Thoracic aorta (tissue), 2 donors: ENCODE results near the gene ZIM2. TPM values are rescaled to one million over a fixed set of nuclear protein-coding genes. Genes with fewer than 3 reads are reported as not detected.
A peak's percentile ranks its signal among the peaks of the same experiment; 100 is the strongest.

ENCODE experiments used
- ATAC-seq: fragments of 150-250 bp; one replicate; pipeline ENCODE4 v1.8.0; 2017; ENCODE audit warnings: low read depth; ENCODE audit not compliant: insufficient number of reproducible peaks, low FRiP score
- DNase-seq: peaks from one replicate; pipeline ENCODE4 v3.0.0-alpha.2; 2020; ENCODE audit warnings: low spot score
- H3K27ac ChIP-seq, 2 donors: fragments of 200-600 bp; sonication (generic); 1 replicate in 1 of 2; 2 replicates in 1 of 2; pipeline ENCODE4 v1.5.1; 2016; ENCODE audit warnings: mild to moderate bottlenecking in 2 of 2, moderate library complexity in 2 of 2
- H3K27me3 ChIP-seq: fragments of 200-600 bp; sonication (generic); replicated peaks from 2 replicates; pipeline ENCODE4 v1.6.0; 2016; ENCODE audit warnings: mild to moderate bottlenecking; ENCODE audit not compliant: insufficient read depth
- H3K36me3 ChIP-seq: fragments of 200-600 bp; sonication (generic); one replicate; pipeline ENCODE4 v1.5.1; 2016
- H3K4me1 ChIP-seq, 2 donors: fragments of 200-600 bp; sonication (generic); 1 replicate in 1 of 2; 2 replicates in 1 of 2; pipeline versions ENCODE4 v1.5.1 to v1.6.0; 2016; ENCODE audit warnings: low read depth in 2 of 2, mild to moderate bottlenecking in 1 of 2; ENCODE audit not compliant: control insufficient read depth in 1 of 2
- H3K4me3 ChIP-seq: fragments of 200-600 bp; sonication (generic); 2 replicates; pipeline ENCODE4 v1.5.1; 2016; ENCODE audit warnings: mild to moderate bottlenecking
- H3K9me3 ChIP-seq: fragments of 200-600 bp; sonication (generic); 2 replicates; pipeline ENCODE4 v1.5.1; 2016
- total RNA-seq, 2 donors: library from RNA; depleted of rRNA; stranded (reverse); fragments of >200 nt; gene quantifications; one replicate each; pipeline versions ENCODE4 v1.1.0 to v1.2.3, GENCODE V29; 2016
- TF ChIP-seq, protein P1 (sequence below): fragments of 200-600 bp; sonication (generic); IDR thresholded peaks from one replicate; pipeline ENCODE4 v1.5.1; 2019; ENCODE audit warnings: antibody characterized with exemption

ZIM2 gene
- total RNA-seq, 2 donors from 2014 or later, result 1.4 TPM; not detected in 1

DNA sequence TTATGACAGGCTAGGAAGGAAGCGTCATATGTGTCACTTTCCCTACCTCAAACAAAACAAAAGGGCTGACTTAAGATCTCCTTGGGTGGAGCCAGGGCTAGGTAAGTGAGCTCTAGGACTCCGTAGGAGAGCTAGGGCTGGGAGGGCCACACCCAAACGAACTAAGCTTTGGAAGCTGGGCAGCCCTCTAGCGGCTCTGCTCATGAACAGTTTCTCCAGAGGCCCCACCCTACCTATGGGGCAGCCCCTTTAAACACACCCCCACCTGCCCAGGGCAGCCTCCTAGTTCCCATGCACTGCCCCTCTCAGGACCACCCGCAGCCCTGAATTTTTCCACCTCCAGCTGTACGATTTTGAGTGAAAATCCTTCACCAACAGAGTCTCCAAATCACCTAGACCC is 3.5 kb downstream of the ZIM2 start:
- Histone ChIP-seq H3K4me3 (peak overlapping the region; percentile 68), H3K27ac (peak overlapping the region; percentile 35 to 67), H3K9me3 (no peaks in the 10 kb centered on the region), H3K36me3 (no peaks in the 10 kb centered on the region), H3K4me1 (peaks cover 0 to 6% of the 10 kb centered on the region in 2 donors), H3K27me3 (no peaks in the 10 kb centered on the region)
- DNase-seq (no peak), ATAC-seq (no peak)
- TF ChIP-seq, protein P1, sequence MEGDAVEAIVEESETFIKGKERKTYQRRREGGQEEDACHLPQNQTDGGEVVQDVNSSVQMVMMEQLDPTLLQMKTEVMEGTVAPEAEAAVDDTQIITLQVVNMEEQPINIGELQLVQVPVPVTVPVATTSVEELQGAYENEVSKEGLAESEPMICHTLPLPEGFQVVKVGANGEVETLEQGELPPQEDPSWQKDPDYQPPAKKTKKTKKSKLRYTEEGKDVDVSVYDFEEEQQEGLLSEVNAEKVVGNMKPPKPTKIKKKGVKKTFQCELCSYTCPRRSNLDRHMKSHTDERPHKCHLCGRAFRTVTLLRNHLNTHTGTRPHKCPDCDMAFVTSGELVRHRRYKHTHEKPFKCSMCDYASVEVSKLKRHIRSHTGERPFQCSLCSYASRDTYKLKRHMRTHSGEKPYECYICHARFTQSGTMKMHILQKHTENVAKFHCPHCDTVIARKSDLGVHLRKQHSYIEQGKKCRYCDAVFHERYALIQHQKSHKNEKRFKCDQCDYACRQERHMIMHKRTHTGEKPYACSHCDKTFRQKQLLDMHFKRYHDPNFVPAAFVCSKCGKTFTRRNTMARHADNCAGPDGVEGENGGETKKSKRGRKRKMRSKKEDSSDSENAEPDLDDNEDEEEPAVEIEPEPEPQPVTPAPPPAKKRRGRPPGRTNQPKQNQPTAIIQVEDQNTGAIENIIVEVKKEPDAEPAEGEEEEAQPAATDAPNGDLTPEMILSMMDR, result no peak

DNA sequence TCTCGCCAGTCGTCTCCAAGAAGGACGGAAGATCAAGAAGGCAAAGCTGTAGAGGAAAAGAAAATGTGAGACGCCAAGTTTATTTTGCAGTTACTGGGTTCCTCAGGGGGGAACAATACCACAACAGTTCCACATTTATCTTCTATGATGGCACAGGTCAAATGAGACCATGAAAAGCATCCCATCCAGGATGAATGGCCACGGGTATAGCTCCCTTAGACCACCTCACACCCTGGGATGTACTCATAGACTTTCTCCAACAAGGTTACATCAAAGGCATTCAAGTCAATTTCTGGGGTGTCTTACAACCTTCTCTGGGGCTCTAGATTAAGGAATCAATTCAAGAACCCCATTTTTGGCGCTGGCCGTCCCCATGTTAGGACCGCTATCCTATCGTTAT is 4.5 kb downstream of the ZIM2 start:
- Histone ChIP-seq H3K9me3 (no peaks in the 10 kb centered on the region), H3K36me3 (no peaks in the 10 kb centered on the region), H3K27ac (no peak overlapping the region), H3K4me3 (no peak overlapping the region), H3K4me1 (peaks cover 0 to 6% of the 10 kb centered on the region in 2 donors), H3K27me3 (no peaks in the 10 kb centered on the region)
- no peak for DNase-seq
- TF ChIP-seq, protein P1, result no peak
- no peak for ATAC-seq

DNA sequence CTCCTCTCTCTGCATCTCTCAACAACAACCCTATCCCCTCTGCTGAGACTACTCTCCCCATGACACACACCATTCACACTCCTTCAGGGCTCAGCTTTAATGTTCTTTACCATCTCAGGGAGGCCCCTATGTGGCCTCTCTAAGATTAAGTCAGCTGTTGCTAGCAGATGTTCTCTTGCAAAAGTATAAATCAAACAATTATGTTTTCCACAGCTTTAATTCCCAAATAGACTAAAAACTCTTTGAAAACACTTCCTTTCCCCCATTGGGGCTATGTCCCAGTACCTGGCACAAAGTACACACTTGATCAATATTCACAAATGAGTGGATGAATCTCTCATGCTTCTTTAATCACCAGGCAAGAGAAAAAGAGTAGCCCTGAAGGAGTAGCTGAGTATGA is 5.1 kb downstream of the ZIM2 start:
- DNase-seq, result no peak
- Histone ChIP-seq H3K9me3 (no peaks in the 10 kb centered on the region), H3K4me1 (peaks cover 0 to 6% of the 10 kb centered on the region in 2 donors), H3K4me3 (no peak overlapping the region), H3K36me3 (no peaks in the 10 kb centered on the region), H3K27ac (no peak overlapping the region), H3K27me3 (no peaks in the 10 kb centered on the region)
- TF ChIP-seq, protein P1, result no peak
- no peak for ATAC-seq

DNA sequence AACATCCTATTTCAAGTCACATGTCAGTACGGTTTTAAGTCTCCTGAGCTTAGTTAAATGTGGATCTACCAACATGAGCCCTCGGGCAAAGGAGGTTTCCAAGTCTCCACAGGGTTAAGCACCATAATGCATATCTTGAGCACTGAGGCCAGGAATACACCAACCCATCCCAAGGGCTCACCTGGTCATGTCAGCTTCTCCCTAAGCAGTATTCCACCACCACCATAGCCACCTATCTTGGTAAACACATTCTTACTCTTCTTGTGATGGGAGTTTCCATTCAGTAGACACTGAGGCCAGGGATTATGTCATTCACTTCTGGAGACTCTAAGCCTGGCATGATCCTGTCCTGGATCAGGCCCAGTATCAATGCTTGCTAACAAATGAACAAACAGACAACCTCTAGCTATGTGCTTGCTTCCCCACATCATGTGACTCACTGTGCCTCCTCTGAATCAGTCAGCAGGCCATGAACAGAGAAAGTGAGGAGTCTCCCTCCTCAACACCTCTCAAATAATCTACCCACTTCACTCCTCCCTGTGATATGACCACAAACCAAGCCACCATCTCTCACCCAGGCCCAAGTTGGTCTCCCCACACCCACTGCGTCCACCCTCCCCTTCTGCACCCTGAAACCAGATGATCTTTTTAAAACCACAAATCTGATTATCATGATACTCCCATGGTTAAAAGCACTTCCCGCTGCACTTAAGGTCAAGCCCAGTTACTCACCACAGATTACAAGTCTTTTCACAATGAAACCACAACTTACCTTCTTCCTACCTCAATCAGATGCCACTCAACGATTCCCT is 5.8 kb downstream of the ZIM2 start:
- TF ChIP-seq, protein P1, result no peak
- Histone ChIP-seq H3K36me3 (no peaks in the 10 kb centered on the region), H3K9me3 (no peaks in the 10 kb centered on the region), H3K27me3 (no peaks in the 10 kb centered on the region), H3K4me3 (no peak overlapping the region), H3K27ac (no peak overlapping the region), H3K4me1 (peaks cover 0 to 6% of the 10 kb centered on the region in 2 donors)
- no peak for DNase-seq
- no peak for ATAC-seq

DNA sequence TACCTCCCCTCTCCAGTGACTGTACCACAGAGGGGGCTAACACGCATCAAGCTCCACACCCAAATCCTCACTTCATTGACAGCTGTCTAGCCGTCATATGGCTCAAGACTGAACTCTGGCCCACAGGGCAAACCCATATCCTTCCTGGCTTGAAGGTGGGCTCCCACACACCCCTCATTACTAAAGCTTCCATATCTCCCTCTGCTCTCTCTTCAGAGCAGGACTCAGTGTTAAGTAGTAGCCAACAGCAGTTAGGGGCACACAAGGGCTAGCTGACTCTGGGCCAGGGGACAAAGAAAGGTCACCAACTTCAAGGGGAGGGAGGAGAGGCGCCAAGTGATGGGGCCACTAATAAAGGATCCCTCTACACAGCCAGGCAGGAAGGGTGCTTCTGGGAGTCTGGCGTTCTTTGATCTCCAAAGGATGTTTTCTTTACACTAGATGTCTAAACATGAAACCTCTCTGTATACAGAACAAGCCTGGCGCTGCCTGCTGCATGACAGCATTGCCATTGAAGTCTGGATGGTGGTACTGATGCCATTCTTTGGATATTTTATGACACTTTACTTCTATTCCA is 8.1 kb downstream of the ZIM2 start:
- no peaks in the 10 kb centered on the region for H3K36me3 ChIP-seq
- TF ChIP-seq, protein P1, result no peak
- ATAC-seq, result no peak
- peaks cover 0 to 5% of the 10 kb centered on the region in 2 donors for H3K4me1 ChIP-seq
- H3K4me3 ChIP-seq, result no peak overlapping the region
- H3K9me3 ChIP-seq, result no peaks in the 10 kb centered on the region
- no peak overlapping the region for H3K27ac ChIP-seq
- DNase-seq, result no peak
- H3K27me3 ChIP-seq, result no peaks in the 10 kb centered on the region
